ENCODE data around the gene EHHADH.

DNA sequence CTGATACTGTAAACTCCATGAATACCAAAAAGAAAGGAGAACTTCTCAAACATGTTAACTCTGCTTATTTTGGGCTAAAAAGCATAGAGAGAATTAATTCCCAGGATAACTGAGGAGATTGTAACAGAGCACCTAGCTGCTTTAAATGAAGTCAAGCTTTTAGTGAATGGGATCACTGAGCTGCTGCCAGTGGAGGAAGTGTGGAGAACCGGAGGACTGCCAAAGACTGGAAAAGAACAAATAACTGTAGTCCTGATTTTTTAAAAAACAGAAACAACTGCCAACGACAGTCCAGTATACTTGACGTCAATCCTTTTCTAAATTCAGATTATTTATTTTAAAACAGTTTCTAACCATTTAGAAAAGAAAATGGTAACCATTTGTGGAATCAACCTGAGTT is 104.3 kb downstream of the EHHADH start:
- no peak for TF ChIP-seq ATM (IDR thresholded peaks at IDR 0.05; ENCODE audit: borderline replicate concordance)
- TF ChIP-seq, protein P1, sequence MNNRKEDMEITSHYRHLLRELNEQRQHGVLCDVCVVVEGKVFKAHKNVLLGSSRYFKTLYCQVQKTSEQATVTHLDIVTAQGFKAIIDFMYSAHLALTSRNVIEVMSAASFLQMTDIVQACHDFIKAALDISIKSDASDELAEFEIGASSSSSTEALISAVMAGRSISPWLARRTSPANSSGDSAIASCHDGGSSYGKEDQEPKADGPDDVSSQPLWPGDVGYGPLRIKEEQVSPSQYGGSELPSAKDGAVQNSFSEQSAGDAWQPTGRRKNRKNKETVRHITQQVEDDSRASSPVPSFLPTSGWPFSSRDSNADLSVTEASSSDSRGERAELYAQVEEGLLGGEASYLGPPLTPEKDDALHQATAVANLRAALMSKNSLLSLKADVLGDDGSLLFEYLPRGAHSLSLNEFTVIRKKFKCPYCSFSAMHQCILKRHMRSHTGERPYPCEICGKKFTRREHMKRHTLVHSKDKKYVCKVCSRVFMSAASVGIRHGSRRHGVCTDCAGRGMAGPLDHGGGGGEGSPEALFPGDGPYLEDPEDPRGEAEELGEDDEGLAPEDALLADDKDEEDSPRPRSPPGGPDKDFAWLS (CRISPR knock-in tag; IDR thresholded peaks at IDR 0.05; ENCODE audit: borderline replicate concordance): no peak
- TF ChIP-seq, protein P2, sequence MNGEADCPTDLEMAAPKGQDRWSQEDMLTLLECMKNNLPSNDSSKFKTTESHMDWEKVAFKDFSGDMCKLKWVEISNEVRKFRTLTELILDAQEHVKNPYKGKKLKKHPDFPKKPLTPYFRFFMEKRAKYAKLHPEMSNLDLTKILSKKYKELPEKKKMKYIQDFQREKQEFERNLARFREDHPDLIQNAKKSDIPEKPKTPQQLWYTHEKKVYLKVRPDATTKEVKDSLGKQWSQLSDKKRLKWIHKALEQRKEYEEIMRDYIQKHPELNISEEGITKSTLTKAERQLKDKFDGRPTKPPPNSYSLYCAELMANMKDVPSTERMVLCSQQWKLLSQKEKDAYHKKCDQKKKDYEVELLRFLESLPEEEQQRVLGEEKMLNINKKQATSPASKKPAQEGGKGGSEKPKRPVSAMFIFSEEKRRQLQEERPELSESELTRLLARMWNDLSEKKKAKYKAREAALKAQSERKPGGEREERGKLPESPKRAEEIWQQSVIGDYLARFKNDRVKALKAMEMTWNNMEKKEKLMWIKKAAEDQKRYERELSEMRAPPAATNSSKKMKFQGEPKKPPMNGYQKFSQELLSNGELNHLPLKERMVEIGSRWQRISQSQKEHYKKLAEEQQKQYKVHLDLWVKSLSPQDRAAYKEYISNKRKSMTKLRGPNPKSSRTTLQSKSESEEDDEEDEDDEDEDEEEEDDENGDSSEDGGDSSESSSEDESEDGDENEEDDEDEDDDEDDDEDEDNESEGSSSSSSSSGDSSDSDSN (CRISPR knock-in tag; IDR thresholded peaks at IDR 0.05): no peak
